ENCODE data around the gene IST1.

The IST1 gene

DNA sequence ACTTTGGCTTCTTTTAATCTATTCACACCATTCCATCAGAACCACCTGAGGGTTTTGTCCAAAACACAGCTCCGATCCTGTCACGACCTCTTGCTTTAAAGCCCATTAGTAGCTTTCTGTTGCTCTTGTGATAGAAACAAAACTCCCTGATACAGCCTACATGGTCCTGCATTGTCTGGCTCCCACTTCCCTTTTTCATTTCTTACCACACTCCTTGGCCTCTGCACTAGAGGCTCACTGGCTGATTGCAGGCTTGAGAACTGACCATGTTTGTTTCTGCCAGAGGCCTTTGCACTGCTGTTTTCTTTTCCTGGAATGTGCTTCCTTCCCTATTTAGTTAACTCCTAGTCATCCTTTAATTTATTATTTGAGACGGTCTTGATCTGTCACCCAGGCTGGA lies 23.7 kb downstream of the IST1 start:
- no peak for DNase-seq (ENCODE audit: low spot score)

DNA sequence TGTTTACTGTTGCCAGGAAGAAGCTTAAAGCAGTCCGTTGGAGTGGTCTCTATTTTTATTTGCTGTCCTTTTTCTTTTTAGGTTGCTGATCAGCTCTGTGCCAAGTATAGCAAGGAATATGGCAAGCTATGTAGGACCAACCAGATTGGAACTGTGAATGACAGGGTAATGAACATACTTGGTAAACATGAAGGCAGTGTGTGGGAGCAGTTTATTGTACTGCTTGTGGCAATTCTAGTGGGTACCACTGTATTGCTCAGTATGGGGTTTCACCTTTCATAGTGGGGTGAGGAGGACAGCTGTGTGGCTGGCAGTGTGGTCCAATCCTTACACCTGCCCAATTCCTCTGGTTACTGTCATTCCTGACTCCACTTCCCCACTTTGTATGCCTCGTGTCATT lies 25.3 kb downstream of the IST1 start:
- DNase-seq (ENCODE audit: low spot score): no peak

DNA sequence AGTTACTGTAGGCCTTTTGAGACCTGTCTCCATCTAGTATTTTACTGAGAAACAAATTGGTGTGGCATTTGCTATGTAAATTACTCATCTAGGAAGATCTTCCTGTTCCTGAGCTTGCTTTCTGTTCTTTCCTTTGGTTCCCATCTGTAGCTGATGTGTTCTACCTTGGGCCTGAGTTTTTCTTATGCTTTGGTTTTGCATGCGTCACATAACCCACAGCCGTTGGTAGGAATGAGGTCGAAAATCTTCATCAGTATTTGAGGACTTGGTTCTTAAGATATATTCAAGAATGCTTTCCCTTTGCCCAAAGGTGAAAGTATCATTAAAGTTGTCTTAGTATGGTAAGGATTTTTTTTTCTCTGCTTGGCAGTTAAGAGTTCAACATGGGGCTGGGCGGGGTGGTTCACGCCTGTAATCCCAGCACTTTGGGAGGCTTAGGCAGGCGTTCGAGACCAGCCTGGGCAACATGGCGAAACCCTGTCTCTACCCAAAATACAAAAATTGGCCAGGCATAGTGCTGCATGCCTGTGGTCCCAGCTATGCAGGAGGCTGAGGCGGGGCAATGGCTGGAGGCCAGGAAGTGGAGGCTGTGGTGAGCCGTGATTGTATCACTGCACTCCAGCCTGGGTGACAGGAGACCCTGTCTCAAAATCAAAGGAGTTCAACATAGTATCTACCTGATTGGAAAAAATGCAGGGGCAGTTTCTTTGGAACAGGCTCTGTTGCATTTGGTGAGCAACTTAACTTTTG lies 28.8 kb downstream of the IST1 start:
- no peak for DNase-seq (ENCODE audit: low spot score)

DNA sequence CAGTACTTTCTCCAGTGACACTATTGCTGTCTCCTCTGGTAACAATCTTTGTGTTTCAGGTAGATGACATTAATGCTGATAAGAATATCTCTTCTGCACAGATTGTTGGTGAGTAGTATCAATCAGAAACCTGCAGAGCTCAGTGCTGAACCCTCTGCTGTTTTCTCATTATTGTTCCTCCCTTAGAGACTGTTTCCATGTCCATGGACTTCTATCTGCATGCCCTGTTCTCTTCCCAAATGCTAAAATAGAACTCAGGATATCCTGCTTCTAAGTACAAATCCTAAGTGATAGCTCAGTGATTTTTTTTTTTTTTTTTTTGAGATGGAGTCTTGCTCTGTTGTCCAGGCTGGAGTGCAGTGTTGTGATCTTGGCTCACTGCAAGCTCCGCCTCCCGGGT lies 29.4 kb downstream of the IST1 start:
- DNase-seq (ENCODE audit: low spot score): no peak

DNA sequence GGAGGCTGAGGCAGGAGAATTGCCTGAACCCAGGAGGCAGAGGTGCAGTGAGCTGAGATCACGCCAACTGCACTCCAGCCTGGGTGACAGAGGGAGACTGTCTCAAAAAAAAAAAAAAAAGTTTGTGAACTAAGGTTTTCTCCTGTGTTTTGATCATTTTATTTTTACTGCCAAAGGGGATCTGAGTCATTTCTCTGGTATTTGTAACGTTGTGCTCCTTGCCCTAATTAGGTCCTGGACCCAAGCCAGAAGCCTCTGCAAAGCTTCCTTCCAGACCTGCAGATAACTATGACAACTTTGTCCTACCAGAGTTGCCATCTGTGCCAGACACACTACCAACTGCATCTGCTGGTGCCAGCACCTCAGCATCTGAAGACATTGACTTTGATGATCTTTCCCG lies 32.1 kb downstream of the IST1 start:
- no peak for DNase-seq (ENCODE audit: low spot score)

DNA sequence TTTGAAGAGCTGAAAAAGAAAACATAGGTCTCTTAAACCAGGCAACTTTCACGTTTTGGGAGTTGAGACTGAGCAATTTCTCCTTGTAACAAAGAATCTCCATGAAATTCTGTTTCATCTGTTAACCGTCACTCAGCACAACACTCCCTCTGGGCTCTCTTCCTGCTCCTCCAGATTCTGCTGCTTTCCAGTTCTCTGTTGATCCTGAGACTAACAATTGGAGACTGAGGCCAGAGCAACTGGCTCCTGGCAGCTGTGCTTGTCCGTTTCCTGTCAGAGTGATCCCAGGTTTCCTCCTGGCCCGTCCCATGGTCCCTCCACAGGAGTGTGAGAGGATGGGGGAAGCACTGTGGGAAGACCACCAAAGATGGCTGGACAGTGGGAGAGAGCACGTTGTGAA lies 32.5 kb downstream of the IST1 start:
- DNase-seq (ENCODE audit: low spot score): no peak

DNA sequence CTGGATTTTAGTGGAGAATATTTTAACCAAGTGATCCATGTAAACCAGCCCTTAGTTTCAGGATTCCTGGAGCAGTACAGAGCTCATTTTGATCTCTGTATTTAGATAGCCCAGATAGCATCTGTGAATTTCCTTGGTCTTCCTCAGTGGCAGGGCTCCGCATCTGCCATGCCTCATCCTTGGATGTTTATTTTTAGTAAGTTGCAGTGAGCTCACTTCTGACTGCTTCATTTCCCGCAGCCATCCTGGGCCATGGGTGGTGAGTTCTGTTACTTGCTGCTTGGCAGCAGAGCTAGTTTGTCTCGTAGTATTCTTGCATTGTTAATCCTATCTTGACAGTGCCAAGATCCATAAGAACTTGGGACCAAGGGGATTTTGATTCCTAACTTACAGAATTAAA lies 33.7 kb downstream of the IST1 start:
- no peak for DNase-seq (ENCODE audit: low spot score)

DNA sequence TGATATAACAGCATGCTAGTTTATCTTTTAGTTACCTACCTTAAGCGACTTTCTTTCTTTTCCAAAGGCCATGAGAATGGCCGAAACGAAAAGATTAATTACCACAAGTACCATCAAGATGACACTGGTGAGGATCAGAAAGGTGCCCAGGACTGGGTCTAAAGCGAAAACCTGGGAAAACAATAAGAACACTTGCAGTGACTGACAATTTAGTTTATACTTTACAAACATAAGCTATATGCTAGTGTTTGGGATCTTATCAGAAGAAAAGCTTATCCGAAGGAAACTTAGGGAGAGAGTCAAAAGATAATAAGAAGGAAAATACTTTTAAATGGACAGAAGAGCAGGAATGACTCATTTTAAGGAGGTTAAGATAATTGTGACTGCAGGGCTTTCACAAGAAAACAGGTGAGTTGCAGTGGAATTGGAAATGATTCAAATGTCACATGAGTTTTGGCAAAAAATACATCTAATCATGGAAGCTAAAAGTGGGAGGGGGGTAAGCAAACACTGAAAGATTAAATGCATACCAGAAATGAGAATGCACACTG lies 34.8 kb downstream of the IST1 start:
- DNase-seq (ENCODE audit: low spot score): no peak

DNA sequence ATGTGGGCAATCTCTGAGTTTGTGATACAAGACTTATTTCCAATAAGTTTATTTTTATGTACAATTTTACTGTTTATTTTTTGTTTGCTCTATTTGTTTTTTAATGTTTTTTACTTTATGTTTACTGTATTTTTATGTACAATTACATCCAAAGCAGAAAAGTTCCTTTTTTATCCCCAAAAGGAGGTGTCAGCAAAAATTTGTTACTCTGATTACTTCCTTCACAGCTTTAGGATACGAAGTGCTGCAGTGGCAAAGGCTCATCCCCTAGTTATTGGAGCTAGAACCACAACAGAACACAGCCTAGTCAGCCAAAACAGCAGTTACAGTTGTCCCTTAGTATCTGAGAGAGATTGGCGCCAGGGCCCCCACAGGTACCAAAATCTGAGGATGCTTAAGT lies 35.7 kb downstream of the IST1 start:
- no peak for DNase-seq (ENCODE audit: low spot score)

DNA sequence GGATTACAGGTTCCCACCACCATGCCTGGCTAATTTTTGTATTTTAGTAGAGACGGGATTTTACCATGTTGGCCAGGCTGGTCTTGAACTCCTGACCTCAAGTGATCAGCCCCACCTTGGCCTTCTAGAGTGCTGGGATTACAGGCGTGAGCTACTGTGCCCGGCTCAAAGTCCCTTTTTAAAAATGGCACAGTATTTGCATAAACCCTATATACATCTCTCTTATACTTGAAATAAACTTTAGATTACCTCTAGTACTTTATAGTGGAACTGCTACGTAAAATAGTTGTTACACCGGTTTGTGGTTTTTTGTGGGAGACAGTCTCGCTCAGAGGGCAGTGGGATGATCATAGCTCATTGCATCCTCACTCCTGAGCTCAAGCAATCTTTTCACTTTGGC lies 36.3 kb downstream of the IST1 start:
- no peak for DNase-seq (ENCODE audit: low spot score)

DNA sequence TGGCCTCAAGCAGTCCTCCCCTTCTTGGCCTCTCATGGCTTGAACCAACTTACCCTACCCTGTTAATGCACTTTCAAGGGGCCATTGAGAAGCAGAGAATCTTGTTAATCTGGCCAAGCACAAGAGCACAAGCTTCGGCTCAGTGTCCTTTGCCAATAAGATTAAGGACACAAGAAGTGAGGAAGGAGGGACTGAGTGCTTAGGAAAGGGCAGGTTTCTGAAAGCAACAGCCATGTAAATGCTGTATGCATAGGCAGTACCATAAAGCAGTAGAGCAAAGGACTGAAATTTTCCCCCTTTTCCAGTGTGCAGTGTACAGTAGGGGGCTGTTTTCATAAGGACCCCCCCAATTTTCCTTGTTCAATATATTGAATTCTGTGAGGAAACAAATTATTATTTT lies 37.7 kb downstream of the IST1 start:
- DNase-seq (ENCODE audit: low spot score): no peak

DNA sequence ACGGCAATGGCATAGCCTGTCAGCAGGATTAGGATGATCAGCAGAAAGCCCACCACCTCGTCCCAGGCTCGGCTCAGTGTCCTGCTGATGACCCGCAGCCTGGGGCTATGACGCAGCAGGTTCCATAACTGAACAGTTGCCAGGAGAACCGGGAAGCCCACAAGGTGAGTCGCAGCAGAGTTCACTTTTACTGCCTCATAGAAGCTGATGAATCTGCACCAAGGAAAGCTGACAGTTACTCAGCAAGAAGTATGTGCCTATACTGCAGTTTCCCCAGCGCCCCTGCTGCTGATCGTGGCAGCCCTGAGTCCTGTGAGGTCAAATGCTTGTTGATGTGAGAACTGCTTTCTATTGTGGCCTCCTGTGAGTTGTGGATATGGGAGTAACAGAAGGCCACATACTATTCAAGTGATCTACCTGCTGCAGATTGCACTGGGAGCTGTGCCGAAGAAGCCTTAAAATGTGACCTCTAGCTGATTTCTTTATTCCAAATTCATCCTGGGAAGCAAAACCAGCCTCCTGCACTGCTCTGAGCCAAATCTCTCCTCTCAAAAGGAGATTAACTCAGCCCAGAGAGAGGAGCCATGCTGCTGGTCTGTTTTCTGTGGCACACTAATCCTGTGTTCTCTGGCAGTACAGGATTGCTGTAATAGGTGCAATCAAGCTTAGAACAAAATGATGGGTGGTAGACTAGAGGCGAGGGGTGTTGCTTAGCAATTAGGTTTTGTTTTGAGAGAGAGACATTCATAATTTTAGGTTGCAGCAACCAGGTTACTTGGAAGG lies 38.8 kb downstream of the IST1 start:
- DNase-seq (ENCODE audit: low spot score): no peak

DNA sequence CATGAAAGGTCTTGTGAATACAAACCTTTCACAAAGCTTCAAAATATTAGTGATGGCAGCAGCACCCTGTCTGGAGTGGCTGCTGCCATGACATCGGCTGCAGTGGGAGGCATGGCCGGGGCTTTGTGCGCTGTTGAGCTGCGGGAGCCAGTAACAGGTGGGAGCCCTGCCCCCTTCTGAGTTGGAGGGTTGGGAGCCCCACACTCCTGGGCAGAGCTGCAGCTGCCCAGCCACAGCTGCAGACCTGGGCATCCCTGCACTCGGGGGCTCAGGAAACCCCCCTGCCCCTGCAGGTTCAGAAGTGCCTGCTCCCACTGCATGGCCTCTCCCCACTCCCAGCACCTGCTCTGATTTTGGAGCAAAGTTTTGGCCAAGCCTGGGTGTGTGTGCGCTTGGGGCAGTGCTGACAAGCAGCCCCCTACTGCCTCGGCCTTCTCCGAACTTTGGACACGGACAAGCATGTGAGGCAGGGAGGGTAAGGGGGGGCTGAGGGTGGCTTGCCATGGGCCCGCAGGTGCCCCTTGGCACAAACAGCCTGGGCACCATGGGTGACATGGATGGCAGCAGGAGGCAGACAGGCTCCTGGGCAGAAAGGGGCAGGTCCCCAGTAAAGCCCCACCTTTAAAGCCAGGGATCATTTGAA lies 42.7 kb downstream of the IST1 start:
- no peak for DNase-seq (ENCODE audit: low spot score)

DNA sequence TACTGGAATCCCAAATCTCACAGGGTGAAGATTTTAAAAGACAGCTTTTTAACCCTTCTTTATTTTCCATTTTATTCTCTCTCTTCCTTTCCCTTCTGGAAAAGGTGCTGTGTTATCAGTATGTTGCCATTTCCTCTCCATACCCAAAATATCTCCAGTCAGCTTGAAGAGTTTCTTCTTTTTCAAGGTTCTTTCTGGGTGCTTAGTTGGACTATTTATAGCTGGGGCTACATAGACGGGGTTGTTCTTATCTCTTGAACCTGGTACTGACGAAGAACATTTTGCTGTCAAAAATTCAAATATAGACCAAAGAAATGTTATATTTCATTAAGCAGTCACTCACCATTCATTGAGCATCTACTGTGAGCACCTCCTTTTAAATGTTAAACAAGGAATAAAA lies 48.6 kb downstream of the IST1 start:
- DNase-seq (ENCODE audit: low spot score): no peak

DNA sequence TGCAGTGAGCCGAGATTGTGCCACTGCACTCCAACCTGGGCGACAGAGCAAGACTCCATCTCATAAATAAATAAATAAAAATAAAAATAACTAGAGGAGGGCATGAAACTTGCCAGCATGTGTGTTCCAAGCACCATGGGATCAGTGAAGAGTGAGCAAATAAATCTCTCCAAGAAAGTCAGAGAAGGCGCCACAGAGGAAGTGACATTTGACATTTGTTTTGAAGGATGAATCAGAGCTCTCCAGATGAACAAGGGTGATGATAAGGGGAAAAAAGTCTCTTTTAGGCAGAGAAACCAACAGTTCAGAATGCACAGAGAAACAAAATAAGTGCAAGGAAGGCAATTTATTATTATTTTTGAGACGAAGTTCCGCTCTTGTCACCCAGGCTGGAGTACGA lies 50.3 kb downstream of the IST1 start:
- no peak for DNase-seq (ENCODE audit: low spot score)

DNA sequence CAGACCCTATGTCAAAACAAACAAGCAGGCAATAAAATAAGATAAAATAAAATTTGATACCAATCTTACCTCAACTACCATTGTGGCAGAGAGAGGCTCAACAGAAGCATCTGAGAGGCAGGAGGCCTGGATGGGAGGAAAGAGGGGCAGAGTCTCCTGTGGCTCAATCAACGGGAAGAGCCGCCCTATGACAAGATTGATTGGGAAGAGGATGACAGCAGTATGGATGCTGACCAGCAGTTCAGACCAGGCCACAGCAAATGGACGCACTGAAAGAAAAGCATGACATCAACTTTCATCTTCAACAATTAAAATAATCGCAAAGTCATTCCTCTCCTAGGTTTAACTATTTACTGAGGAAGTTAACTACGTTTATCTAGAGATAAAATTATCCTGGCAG lies 57.5 kb downstream of the IST1 start:
- DNase-seq (ENCODE audit: low spot score): no peak

DNA sequence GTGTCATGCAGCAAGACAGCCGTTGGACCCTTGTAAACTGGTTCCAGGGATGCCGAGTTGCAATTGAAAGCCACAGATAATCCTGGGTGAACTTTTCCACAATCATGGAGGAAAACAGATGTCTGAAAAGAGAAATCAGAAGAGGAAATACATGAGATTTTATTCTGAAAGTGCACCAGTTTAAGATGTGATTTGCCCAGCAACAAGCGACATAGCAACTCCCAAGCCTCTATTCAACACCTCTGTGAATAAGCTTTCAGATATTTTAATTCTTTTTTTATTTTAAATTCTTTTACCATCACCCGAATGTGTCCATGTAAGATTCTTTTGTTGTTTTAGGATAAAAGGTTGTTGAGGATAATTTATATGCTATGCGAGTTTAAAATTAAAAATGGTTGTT lies 58.8 kb downstream of the IST1 start:
- no peak for DNase-seq (ENCODE audit: low spot score)

DNA sequence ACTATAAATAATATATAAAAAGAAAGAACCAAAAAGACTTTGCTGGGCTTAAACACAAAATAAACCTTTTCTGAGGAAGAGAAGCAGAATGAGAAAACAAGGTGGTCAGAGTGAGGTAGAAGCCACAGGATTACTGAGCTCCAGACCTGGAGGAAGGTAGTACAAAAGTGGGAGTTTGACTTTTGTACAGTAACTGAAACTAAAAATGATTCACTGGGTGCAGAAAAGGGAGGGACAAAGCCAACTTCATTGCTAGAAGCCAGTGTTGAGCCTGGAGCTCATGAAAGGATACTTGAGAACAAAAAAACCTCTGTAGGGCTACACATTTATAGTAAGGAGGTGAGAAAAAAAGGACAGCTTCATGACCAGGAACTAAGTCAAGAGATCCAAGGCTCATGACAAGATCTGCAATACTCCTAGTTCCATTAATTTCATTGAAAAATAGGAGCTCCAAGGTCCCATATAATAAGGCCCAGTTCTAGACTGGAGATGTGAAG lies 59.4 kb downstream of the IST1 start:
- no peak for DNase-seq (ENCODE audit: low spot score)

DNA sequence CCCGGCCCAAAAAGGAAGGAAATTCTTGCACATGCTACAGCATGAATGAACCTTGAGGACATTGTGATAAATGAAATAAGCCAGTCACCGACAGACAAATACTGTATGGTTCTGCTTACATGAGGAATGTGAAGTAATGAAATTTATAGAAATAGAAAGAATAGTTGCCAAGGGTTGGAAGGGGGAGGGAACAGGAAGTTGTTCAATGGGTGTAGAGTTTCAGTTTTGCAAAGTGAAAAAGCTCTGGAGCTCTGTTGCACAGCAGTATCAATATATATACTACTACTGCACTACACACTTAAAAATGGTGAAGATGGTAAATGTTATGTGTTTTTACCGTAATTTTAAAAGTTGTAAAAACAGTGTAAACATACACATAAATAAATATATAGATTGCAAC lies 61.2 kb downstream of the IST1 start:
- DNase-seq (ENCODE audit: low spot score): no peak

DNA sequence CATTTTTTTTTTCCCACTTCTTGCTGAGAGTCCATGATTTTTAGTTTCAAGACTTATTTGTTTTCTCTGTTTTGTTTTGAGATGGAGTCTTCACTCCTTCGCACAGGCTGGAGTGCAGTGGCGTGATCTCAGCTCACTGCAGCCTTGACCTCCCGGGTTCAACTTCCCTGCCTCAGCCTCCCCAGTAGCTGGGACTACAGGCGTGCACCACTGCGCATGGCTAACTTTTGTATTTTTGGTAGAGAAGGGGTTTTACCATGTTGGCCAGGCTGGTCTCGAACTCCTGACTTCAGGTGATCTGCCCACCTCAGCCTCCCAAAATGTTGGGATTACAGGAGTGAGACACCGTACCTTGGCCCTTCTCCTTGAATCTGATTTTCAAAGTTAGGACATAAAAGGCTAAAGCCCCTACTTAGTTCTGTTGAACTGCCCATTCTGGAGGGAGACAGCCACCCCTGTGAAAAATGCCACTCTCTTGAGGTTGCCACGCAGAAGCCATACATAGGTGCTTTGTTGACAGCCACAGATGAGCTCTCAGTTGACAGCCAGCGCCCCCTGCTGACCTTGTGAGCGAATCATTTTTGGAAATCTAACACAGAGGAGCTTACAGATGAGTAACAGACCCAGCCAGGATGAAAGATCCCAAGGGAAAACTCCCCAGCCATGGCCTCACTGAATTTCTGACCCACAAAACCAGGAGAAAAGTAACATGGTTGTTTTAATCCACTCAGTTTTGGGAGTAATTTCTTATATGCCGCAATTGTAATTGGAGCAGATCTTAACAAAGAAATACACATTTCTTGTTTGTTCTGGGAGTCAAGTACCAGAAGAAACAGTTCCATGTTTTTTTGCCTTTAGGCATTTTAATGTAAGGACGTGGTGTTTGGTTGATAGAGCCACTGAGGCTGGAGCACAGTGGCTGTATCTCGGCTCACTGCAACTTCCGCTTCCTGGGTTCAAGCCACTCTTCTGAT lies 66.0 kb downstream of the IST1 start:
- peak; percentile 82 for DNase-seq (ENCODE audit: low spot score)

DNA sequence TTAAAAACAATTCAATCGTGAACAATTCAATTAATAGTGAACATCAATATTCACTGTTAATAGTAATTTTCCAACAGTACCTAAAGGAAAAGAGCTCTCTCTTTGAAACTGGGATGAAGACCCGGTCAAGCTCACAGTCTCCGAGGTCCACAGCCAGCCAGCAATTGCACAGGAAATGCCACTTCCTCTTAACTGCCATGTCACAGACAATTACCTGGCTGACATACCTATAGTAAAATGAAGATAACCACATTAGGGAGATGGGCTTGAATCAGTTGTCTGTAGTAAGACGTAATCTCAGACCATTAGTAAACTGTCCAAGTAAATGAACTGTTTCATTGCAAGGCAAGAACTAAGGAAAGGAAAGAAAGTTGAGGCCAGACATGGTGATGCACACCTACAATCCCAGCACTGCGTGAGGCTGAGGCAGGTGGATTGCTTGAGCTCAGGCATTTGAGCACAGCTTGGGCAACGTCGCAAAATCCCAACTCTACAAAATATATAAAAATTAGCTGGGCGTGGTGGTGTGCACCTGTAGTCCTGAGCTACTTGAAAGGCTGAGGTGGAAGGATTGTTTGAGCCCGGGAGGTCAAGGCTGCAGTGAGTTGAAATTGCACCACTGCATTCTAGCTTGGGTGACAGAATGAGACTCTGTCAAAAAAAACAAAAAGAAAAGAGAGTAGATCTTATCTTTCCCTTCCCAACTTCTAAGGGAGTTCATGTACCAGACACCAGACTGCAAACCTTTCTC lies 68.0 kb downstream of the IST1 start:
- no peak for DNase-seq (ENCODE audit: low spot score)
